GM12872 (cell line): Measurements from ENCODE around the gene RAB5B.

Experiments used
- TF ChIP-seq, protein P1 (sequence below): IDR thresholded peaks from 3 replicates; pipeline ENCODE4 v1.5.1; 2011; ENCODE audit warnings: low read depth, mild to moderate bottlenecking, low read length, moderate library complexity; ENCODE audit not compliant: insufficient read depth

Gene RAB5B

DNA sequence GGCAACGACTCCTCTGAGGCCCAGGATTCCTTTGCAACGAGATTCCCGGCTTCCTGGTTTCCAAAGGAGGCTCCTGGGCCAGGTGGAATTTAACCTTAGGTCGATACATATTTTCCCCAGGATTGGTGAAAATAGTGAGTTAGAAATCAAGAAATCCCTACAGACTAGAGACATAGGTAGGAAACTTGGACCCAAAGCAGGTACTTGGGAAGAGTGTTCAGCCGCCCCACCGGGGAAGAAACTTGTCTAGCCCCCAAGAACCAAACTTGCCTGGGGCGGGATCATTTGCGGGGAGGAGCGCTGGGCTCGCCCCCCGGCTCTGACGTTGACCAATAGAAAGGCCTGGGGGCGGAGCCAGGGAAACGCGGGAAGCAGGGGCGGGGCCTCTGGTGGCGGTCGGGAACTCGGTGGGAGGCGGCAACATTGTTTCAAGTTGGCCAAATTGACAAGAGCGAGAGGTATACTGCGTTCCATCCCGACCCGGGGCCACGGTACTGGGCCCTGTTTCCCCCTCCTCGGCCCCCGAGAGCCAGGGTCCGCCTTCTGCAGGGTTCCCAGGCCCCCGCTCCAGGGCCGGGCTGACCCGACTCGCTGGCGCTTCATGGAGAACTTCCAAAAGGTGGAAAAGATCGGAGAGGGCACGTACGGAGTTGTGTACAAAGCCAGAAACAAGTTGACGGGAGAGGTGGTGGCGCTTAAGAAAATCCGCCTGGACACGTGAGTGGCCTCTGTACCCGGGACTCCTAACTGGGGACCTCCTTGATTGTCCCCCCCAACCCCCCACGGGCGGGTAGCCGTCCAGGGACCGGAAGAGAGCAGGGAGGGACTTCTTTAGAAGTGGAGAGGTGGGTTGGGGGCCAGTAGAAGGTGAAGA, 7.2 kb upstream of the RAB5B start, which contains the start of gene CDK2:
Gene CDK2, plus strand, starts transcription at position 423 of the 874 bp plus-strand sequence. Its CDS starts 179 bp downstream, at position 602.
- TF ChIP-seq, protein P1, sequence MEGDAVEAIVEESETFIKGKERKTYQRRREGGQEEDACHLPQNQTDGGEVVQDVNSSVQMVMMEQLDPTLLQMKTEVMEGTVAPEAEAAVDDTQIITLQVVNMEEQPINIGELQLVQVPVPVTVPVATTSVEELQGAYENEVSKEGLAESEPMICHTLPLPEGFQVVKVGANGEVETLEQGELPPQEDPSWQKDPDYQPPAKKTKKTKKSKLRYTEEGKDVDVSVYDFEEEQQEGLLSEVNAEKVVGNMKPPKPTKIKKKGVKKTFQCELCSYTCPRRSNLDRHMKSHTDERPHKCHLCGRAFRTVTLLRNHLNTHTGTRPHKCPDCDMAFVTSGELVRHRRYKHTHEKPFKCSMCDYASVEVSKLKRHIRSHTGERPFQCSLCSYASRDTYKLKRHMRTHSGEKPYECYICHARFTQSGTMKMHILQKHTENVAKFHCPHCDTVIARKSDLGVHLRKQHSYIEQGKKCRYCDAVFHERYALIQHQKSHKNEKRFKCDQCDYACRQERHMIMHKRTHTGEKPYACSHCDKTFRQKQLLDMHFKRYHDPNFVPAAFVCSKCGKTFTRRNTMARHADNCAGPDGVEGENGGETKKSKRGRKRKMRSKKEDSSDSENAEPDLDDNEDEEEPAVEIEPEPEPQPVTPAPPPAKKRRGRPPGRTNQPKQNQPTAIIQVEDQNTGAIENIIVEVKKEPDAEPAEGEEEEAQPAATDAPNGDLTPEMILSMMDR, result no peak

DNA sequence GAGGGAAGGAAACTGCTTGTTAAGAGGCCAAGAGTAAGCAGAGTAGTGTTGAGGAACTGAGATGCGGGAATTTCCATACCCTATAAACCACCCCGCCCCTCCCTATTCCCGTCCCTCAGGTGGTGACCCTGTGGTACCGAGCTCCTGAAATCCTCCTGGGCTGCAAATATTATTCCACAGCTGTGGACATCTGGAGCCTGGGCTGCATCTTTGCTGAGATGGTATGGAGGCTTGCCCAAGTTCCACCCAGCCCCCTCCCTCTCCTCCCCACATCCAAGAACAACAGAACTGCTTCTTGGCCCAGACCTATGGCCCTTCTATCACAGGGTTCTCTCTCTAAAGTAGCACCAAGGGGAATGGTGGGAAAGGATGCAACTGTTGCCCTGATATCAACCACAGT, 4.5 kb upstream of the RAB5B start:
- TF ChIP-seq, protein P1, result no peak

DNA sequence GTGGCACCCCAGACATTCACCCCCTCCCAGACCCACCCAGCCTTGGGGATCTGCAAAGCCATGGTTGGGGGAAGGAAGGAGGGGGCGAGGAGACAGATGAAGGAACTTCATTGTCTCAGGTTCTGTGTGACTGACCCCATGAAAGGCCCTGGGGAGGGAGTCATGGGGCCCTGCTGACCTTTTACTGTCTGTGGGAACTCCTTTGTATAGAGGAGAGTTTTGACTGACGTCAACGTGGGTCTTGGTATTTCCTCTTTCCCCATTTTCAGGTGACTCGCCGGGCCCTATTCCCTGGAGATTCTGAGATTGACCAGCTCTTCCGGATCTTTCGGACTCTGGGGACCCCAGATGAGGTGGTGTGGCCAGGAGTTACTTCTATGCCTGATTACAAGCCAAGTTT, 3.1 kb upstream of the RAB5B start:
- TF ChIP-seq, protein P1, result no peak

DNA sequence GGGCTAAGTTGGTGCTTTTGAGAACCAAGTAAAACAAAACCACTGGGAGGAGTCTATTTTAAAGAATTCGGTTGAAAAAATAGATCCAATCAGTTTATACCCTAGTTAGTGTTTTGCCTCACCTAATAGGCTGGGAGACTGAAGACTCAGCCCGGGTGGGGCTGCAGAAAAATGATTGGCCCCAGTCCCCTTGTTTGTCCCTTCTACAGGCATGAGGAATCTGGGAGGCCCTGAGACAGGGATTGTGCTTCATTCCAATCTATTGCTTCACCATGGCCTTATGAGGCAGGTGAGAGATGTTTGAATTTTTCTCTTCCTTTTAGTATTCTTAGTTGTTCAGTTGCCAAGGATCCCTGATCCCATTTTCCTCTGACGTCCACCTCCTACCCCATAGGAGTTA, 1.8 kb upstream of the RAB5B start:
- TF ChIP-seq, protein P1, result no peak

DNA sequence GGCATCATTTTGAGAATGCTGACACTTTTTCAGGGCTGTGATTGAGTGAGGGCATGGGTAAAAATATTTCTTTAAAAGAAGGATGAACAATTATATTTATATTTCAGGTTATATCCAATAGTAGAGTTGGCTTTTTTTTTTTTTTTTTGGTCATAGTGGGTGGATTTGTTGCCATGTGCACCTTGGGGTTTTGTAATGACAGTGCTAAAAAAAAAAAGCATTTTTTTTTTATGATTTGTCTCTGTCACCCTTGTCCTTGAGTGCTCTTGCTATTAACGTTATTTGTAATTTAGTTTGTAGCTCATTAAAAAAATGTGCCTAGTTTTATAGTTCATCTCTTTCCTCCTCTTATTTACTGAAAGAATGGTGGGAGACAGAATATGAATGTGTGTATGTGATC, 1.4 kb upstream of the RAB5B start:
- TF ChIP-seq, protein P1, result no peak

DNA sequence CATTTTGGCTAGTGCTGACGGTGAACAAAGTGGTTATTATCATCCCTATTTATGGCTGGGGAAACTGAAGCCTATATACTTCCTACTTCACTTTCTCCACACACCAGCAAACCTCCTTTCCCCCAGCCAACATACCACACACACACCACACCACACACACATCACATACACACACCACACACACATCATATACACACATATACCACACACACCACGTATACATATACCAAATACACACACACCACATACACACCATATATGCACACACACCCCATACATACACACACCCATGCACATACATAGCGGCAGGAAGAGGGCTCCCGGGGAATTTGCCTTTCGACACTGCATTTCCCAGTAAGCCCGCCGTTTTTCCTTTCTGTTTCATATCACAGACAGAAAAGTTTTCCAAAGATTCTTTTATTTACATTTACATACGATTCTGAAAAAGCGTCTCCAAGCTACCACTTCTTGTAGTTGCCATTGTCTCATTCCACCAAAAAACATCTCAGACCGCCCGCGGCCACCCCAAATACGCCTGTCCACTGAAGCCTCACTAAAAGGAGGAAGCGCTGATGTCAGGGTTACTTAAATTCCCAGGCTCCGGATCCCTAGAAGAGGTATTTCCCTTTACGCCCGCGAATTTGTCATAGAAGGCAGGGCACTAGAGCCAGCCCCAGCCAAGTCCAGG, 823 bp upstream of the RAB5B start:
- TF ChIP-seq, protein P1, result no peak

DNA sequence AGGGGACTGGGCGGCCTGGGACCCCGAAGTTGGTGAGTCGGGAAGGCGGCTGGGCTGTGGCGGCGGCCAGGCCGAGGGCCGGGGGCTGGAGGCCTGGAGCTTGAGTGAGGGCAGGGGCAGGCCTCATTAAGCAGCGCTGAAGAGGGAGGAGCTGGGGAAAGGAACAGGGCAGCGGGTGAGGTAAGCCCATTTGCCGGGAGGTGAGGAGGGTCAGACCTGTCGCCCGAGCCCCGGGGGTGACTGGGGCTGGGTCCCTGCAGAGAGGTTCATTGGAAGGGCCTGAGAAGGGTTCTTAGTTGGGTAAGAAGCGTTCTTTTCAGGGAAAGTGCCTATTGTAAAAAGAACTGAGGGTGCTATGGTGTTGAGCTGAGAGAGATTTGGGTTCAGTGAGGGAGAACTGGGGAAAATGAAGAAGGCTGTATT, 441 bp downstream of the RAB5B start:
- TF ChIP-seq, protein P1, result no peak
